ENCODE measurements around the gene LAYN. TPM values are rescaled to one million over a fixed set of nuclear protein-coding genes. Genes with fewer than 3 reads are reported as not detected.

LAYN gene
- total RNA-seq: 10 to 100 TPM in 2 of 4 donors, 1 to 10 TPM in 2; 1.6 to 13.0 (median 8.9) TPM

- no peaks in the 10 kb centered on the region for H3K36me3 ChIP-seq
- peak within 1 kb of the TSS; percentile 35 to 76 (median 54) for H3K4me3 ChIP-seq
- peaks cover 14 to 30% (median 22%) of the 10 kb centered on the region in 3 donors for H3K4me1 ChIP-seq
- intact Hi-C loops (cut with DNase I): no loop called here
- peaks cover 0 to 50% (median 3%) of the 10 kb centered on the region in 4 donors for H3K27me3 ChIP-seq
- no peak for DNase-seq
- H3K27ac ChIP-seq: peak within 1 kb of the TSS; percentile 47 to 88 (median 73)
- WGBS, 2 donors: 2 to 47% methylated on average over 7 to 19 of the region's 70 CpGs
- TF ChIP-seq CTCF (IDR thresholded peaks at IDR 0.05) (no peak), POLR2A (IDR thresholded peaks at IDR 0.05) (peak in 1 of 4 donors; percentile 51)
- H3K9me3 ChIP-seq: no peaks in the 10 kb centered on the region
These were observed at the start of gene LAYN for GRCh38 chr11:111540114-111540936. TSS of gene LAYN (plus strand) at chr11:111540720. CDS start at chr11:111540844, 124 bp downstream.

GRCh38 chr11:111494040-111494439 lies 46.5 kb upstream of the LAYN start:
- H3K27me3 ChIP-seq: peaks cover 0 to 37% (median 0%) of the 10 kb centered on the region in 4 donors
- H3K36me3 ChIP-seq: no peaks in the 10 kb centered on the region
- no peak overlapping the region for H3K4me3 ChIP-seq
- H3K27ac ChIP-seq: no peak overlapping the region
- TF ChIP-seq CTCF (IDR thresholded peaks at IDR 0.05) (no peak), POLR2A (IDR thresholded peaks at IDR 0.05) (no peak)
- no peaks in the 10 kb centered on the region for H3K4me1 ChIP-seq
- intact Hi-C loops (cut with DNase I): no loop called here
- DNase-seq: no peak
- H3K9me3 ChIP-seq: no peaks in the 10 kb centered on the region
- 65 to 70% methylated on average over 1 of the region's 1 CpG for WGBS, 2 donors

- Histone ChIP-seq H3K27me3 (peaks cover 0 to 19% (median 0%) of the 10 kb centered on the region in 4 donors), H3K36me3 (no peaks in the 10 kb centered on the region), H3K9me3 (no peaks in the 10 kb centered on the region), H3K27ac (no peak overlapping the region), H3K4me3 (no peak overlapping the region), H3K4me1 (peaks cover 0 to 6% (median 5%) of the 10 kb centered on the region in 3 donors)
- no peak for DNase-seq
- intact Hi-C loops (cut with DNase I): no loop called here
- TF ChIP-seq CTCF (IDR thresholded peaks at IDR 0.05): no peak
- TF ChIP-seq POLR2A (IDR thresholded peaks at IDR 0.05): no peak
- WGBS, 2 donors: 82 to 83% methylated on average over 5 of the region's 5 CpGs
These were observed 41.0 kb upstream of the LAYN start for GRCh38 chr11:111499483-111499882.

- intact Hi-C loops (cut with DNase I): no loop called here
- H3K36me3 ChIP-seq: no peaks in the 10 kb centered on the region
- no peak overlapping the region for H3K4me3 ChIP-seq
- peaks cover 0 to 16% (median 0%) of the 10 kb centered on the region in 4 donors for H3K27me3 ChIP-seq
- no peak overlapping the region for H3K27ac ChIP-seq
- H3K4me1 ChIP-seq: peaks cover 0 to 6% (median 5%) of the 10 kb centered on the region in 3 donors
- TF ChIP-seq CTCF (IDR thresholded peaks at IDR 0.05): no peak
- no peak for TF ChIP-seq POLR2A (IDR thresholded peaks at IDR 0.05)
- no peak for DNase-seq
- H3K9me3 ChIP-seq: no peaks in the 10 kb centered on the region
- WGBS, 2 donors: 35 to 59% methylated on average over 1 of the region's 1 CpG
These were observed 40.0 kb upstream of the LAYN start for GRCh38 chr11:111500481-111500880.

- WGBS, 2 donors: 43 to 57% methylated on average over 1 of the region's 1 CpG
- TF ChIP-seq CTCF (IDR thresholded peaks at IDR 0.05) (no peak), POLR2A (IDR thresholded peaks at IDR 0.05) (no peak)
- peaks cover 0 to 6% (median 5%) of the 10 kb centered on the region in 3 donors for H3K4me1 ChIP-seq
- H3K4me3 ChIP-seq: no peak overlapping the region
- H3K9me3 ChIP-seq: no peaks in the 10 kb centered on the region
- intact Hi-C loops (cut with DNase I): no loop called here
- H3K27me3 ChIP-seq: peaks cover 0 to 12% (median 0%) of the 10 kb centered on the region in 4 donors
- no peaks in the 10 kb centered on the region for H3K36me3 ChIP-seq
- no peak for DNase-seq
- no peak overlapping the region for H3K27ac ChIP-seq
These were observed 37.9 kb upstream of the LAYN start for GRCh38 chr11:111502611-111503010.
